ENCODE measurements around the gene PLA2G2D.
"Not testable (repeated sequence)": the region's sequence is repeated elsewhere in the genome, so short reads cannot be mapped to it uniquely, and the experiment has no call there.

PLA2G2D gene

GRCh38 chr1:20142001-20142710, 22.8 kb upstream of the PLA2G2D start:
- no peak for DNase-seq

GRCh38 chr1:20141466-20141865, 22.1 kb upstream of the PLA2G2D start:
- DNase-seq, result no peak

GRCh38 chr1:20141001-20141400, 21.7 kb upstream of the PLA2G2D start:
- DNase-seq, result no peak

GRCh38 chr1:20139776-20140612, 20.7 kb upstream of the PLA2G2D start:
- DNase-seq, result no peak

- DNase-seq, result no peak
Measured at GRCh38 chr1:20138961-20139550, 19.7 kb upstream of the PLA2G2D start, which contains the start of gene PLA2G2F. TSS of gene PLA2G2F (plus strand) at chr1:20139323. CDS start at chr1:20139428, 105 bp downstream.

- no peak for DNase-seq
Measured at GRCh38 chr1:20138346-20138745, 19.0 kb upstream of the PLA2G2D start.

GRCh38 chr1:20137604-20138003, 18.3 kb upstream of the PLA2G2D start:
- no peak for DNase-seq

GRCh38 chr1:20137055-20137454, 17.7 kb upstream of the PLA2G2D start:
- DNase-seq, result no peak

- DNase-seq, result no peak
Measured at GRCh38 chr1:20136249-20136648, 16.9 kb upstream of the PLA2G2D start.

- no peak for DNase-seq
Measured at GRCh38 chr1:20134995-20135394, 15.7 kb upstream of the PLA2G2D start.

GRCh38 chr1:20130518-20130917, 11.2 kb upstream of the PLA2G2D start:
- DNase-seq, result not testable (repeated sequence)

GRCh38 chr1:20126806-20127440, 7.6 kb upstream of the PLA2G2D start:
- no peak for DNase-seq

GRCh38 chr1:20126041-20126805, 6.9 kb upstream of the PLA2G2D start:
- no peak for DNase-seq

GRCh38 chr1:20125100-20125499, 5.8 kb upstream of the PLA2G2D start:
- DNase-seq, result no peak

- no peak for DNase-seq
Measured at GRCh38 chr1:20124456-20125057, 5.2 kb upstream of the PLA2G2D start.

- DNase-seq, result no peak
Measured at GRCh38 chr1:20123722-20124455, 4.6 kb upstream of the PLA2G2D start.

GRCh38 chr1:20120796-20121195, 1.5 kb upstream of the PLA2G2D start:
- no peak for DNase-seq

GRCh38 chr1:20117236-20117635, 2.1 kb downstream of the PLA2G2D start:
- DNase-seq, result no peak

- no peak for DNase-seq
Measured at GRCh38 chr1:20115916-20116315, 3.4 kb downstream of the PLA2G2D start.

GRCh38 chr1:20115479-20115878, 3.9 kb downstream of the PLA2G2D start:
- no peak for DNase-seq

GRCh38 chr1:20114021-20114648, 5.2 kb downstream of the PLA2G2D start:
- no peak for DNase-seq

Data from NCI-H1436 (cell line).